ENCODE results near the gene ARFRP1. TPM values are rescaled to one million over a fixed set of nuclear protein-coding genes. Genes with fewer than 3 reads are reported as not detected.

ARFRP1 gene
- total and polyA plus RNA-seq, 2 of the 4 experiments (the other 2 are of a cell fraction): 25.3 to 36.6 TPM

GRCh38 chr20:63696628-63697356 lies 11.0 kb downstream of the ARFRP1 start, which contains the start of gene TNFRSF6B:
Gene TNFRSF6B, plus strand, starts transcription at chr20:63696652. Its CDS starts 116 bp downstream, at chr20:63696768.
- CTCF ChIA-PET: no interaction called here
- DNase-seq (no peak), ATAC-seq (ENCODE audit: low read depth) (no peak)
- H3K4me3 ChIP-seq (ENCODE audit: insufficient read depth, low read depth, low read length): no peak within 1 kb of the TSS
- peaks cover 22% of the 10 kb centered on the region for H3K4me1 ChIP-seq (ENCODE audit: control insufficient read depth, insufficient read depth, low read length)
- 51% methylated on average over 38 of the region's 52 CpGs; no CpG with 5 or more reads in 1 of the 2 experiments for WGBS, 2 experiments (ENCODE audit: extremely low coverage in 2 of 2, insufficient read length in 1 of 2)
- POLR2A ChIA-PET (ENCODE audit: unreplicated experiment): interaction anchor here (0.6 to 1.2 kb wide), 3 partner anchors 11 to 132 kb away, joined by 3 to 4 read pairs (median 4); partner anchors contain the start of genes ARFRP1 and ZGPAT
- peak within 1 kb of the TSS; percentile 78 for H2AK5ac ChIP-seq (ENCODE audit: low read depth, low read length)
- peak within 1 kb of the TSS in 1 of 2 experiments; percentile 63; a peak in 3 of 4 replicates for H4K8ac ChIP-seq (ENCODE audit: low read depth in 2 of 2, low read length in 2 of 2)
- no peak within 1 kb of the TSS for H2BK15ac ChIP-seq (ENCODE audit: low read depth, low read length)
- no TSS peak for BruUV-seq (replicated peaks)
- H4K91ac ChIP-seq (ENCODE audit: insufficient read depth, low read depth, low read length): no peak within 1 kb of the TSS; the same call in none of the 2 replicates
- H3K36me3 ChIP-seq (ENCODE audit: control insufficient read depth, insufficient read depth, low read length): peaks cover 10% of the 10 kb centered on the region; the same call in 1 of the 2 replicates
- H3K79me1 ChIP-seq (ENCODE audit: low read depth in 1 of 2, low read length in 2 of 2): peaks cover 11 to 43% of the 10 kb centered on the region in 2 experiments; a peak in 3 of 4 replicates
- H3K9me3 ChIP-seq (ENCODE audit: control insufficient read depth, insufficient read depth, low read length): no peaks in the 10 kb centered on the region
- H3K14ac ChIP-seq (replicated peaks; ENCODE audit: low read depth, low read length): no peak within 1 kb of the TSS
- H3K27me3 ChIP-seq (ENCODE audit: control insufficient read depth, insufficient read depth, low read length): no peaks in the 10 kb centered on the region
- H3K23ac ChIP-seq (ENCODE audit: low read depth, low read length): no peak within 1 kb of the TSS
- H3K9ac ChIP-seq (ENCODE audit: low read depth, low read length): no peak within 1 kb of the TSS
- H3K9me1 ChIP-seq (ENCODE audit: insufficient read depth, low read length): no peaks in the 10 kb centered on the region
- no peak within 1 kb of the TSS for H3K27ac ChIP-seq (ENCODE audit: insufficient read depth, low read length)
- H2BK120ac ChIP-seq (ENCODE audit: low read depth, low read length): peak within 1 kb of the TSS; percentile 17; the same call in 1 of the 2 replicates
- dilution Hi-C loops (cut with HindIII; ENCODE audit: low sequenced_read_pairs, unreplicated experiment): no loop called here
- H4K20me1 ChIP-seq (ENCODE audit: insufficient read depth, low read length): no peaks in the 10 kb centered on the region
- in situ Hi-C loops (cut with MboI; ENCODE audit: low sequenced_read_pairs): no loop called here
- peak within 1 kb of the TSS; percentile 34 for H2BK5ac ChIP-seq (ENCODE audit: low read depth, low read length, poor library complexity, severe bottlenecking)
- H2AK9ac ChIP-seq (replicated peaks; ENCODE audit: low read depth, low read length, poor library complexity): peak within 1 kb of the TSS; percentile 83
- intact Hi-C loops (cut with micrococcal nuclease): no loop called here
- H3K56ac ChIP-seq (ENCODE audit: extremely low read depth, insufficient read depth, low read length): no peak within 1 kb of the TSS
- H2AFZ ChIP-seq (replicated peaks; ENCODE audit: low read length, poor library complexity): peak within 1 kb of the TSS; percentile 35
- no peak within 1 kb of the TSS for H3K18ac ChIP-seq (ENCODE audit: low read depth, low read length)
- H4K5ac ChIP-seq (ENCODE audit: low read depth, low read length): 0 out of 2 replicates have a peak within 1 kb of the TSS, but pooled peaks have one; percentile 6
- H3K4me2 ChIP-seq (ENCODE audit: low read depth, low read length): no peak within 1 kb of the TSS
- peak within 1 kb of the TSS; percentile 18; the same call in 1 of the 2 replicates for H3K4ac ChIP-seq (ENCODE audit: low read depth, low read length)
- H2BK20ac ChIP-seq (ENCODE audit: low read depth, low read length): no peak within 1 kb of the TSS
- TF ChIP-seq POLR2A (IDR thresholded peaks at IDR 0.05; ENCODE audit: low read depth, low read length) (no peak; the same call in 1 of the 2 replicates), FOS (IDR thresholded peaks at IDR 0.05; ENCODE audit: low read depth, low read length) (no peak), CHD1 (IDR thresholded peaks at IDR 0.05; ENCODE audit: low read depth, low read length) (no peak), SMC3 (IDR thresholded peaks at IDR 0.05; ENCODE audit: low read depth, low read length) (no peak), RFX5 (IDR thresholded peaks at IDR 0.05; ENCODE audit: low read depth, low read length) (no peak), RAD21 (IDR thresholded peaks at IDR 0.05; ENCODE audit: low read length) (no peak), NFE2L2 (IDR thresholded peaks at IDR 0.05; ENCODE audit: low read depth, low read length) (no peak), MAFK (IDR thresholded peaks at IDR 0.05; ENCODE audit: low read depth, low read length) (no peak), BHLHE40 (IDR thresholded peaks at IDR 0.05; ENCODE audit: low read depth, low read length) (no peak), CEBPB (IDR thresholded peaks at IDR 0.05; ENCODE audit: low read depth, low read length) (no peak), MAZ (IDR thresholded peaks at IDR 0.05; ENCODE audit: borderline replicate concordance, low read depth, low read length) (no peak), RCOR1 (IDR thresholded peaks at IDR 0.05; ENCODE audit: insufficient replicate concordance, low read length) (no peak)
- TF ChIP-seq, protein P1, sequence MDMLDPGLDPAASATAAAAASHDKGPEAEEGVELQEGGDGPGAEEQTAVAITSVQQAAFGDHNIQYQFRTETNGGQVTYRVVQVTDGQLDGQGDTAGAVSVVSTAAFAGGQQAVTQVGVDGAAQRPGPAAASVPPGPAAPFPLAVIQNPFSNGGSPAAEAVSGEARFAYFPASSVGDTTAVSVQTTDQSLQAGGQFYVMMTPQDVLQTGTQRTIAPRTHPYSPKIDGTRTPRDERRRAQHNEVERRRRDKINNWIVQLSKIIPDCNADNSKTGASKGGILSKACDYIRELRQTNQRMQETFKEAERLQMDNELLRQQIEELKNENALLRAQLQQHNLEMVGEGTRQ (IDR thresholded peaks at IDR 0.05; ENCODE audit: low read depth, low read length): no peak
- TF ChIP-seq, protein P2, sequence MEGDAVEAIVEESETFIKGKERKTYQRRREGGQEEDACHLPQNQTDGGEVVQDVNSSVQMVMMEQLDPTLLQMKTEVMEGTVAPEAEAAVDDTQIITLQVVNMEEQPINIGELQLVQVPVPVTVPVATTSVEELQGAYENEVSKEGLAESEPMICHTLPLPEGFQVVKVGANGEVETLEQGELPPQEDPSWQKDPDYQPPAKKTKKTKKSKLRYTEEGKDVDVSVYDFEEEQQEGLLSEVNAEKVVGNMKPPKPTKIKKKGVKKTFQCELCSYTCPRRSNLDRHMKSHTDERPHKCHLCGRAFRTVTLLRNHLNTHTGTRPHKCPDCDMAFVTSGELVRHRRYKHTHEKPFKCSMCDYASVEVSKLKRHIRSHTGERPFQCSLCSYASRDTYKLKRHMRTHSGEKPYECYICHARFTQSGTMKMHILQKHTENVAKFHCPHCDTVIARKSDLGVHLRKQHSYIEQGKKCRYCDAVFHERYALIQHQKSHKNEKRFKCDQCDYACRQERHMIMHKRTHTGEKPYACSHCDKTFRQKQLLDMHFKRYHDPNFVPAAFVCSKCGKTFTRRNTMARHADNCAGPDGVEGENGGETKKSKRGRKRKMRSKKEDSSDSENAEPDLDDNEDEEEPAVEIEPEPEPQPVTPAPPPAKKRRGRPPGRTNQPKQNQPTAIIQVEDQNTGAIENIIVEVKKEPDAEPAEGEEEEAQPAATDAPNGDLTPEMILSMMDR (conservative IDR thresholded peaks at IDR 0.05; ENCODE audit: low read depth, low read length): no peak
- TF ChIP-seq, protein P3, sequence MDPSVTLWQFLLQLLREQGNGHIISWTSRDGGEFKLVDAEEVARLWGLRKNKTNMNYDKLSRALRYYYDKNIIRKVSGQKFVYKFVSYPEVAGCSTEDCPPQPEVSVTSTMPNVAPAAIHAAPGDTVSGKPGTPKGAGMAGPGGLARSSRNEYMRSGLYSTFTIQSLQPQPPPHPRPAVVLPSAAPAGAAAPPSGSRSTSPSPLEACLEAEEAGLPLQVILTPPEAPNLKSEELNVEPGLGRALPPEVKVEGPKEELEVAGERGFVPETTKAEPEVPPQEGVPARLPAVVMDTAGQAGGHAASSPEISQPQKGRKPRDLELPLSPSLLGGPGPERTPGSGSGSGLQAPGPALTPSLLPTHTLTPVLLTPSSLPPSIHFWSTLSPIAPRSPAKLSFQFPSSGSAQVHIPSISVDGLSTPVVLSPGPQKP (IDR thresholded peaks at IDR 0.05; ENCODE audit: borderline replicate concordance, low read depth, low read length): no peak
